ENCODE results near the gene COL1A1.
A peak's percentile ranks its signal among the peaks of the same experiment; 100 is the strongest.

COL1A1 gene

DNA sequence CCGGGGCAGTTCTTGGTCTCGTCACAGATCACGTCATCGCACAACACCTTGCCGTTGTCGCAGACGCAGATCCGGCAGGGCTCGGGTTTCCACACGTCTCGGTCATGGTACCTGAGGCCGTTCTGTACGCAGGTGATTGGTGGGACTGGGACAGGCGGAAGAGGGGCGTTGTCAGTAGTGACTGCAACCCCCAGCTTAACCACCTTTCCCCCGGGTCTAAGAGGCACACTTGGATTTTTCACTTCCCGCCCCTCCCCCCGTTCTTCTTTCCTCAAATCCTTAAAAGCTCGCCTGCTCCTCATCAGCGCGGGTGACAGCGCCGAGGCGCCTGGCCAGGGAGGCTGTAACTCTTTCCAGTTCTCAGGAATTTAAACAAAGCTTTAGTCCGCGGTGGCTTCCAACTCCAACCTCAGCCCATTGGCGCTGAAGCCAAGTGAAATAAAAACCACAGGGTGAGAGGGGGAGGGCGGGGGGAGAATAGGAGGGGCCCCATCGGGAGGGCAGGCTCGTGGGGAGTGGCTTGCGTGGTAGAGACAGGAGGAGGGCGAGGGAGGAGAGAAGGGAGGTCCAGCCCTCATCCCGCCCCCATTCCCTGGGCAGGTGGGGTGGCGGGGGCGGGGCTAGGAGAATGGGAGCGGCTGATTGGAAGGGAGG lies 1.5 kb downstream of the COL1A1 start:
- peak; percentile 74 for DNase-seq

DNA sequence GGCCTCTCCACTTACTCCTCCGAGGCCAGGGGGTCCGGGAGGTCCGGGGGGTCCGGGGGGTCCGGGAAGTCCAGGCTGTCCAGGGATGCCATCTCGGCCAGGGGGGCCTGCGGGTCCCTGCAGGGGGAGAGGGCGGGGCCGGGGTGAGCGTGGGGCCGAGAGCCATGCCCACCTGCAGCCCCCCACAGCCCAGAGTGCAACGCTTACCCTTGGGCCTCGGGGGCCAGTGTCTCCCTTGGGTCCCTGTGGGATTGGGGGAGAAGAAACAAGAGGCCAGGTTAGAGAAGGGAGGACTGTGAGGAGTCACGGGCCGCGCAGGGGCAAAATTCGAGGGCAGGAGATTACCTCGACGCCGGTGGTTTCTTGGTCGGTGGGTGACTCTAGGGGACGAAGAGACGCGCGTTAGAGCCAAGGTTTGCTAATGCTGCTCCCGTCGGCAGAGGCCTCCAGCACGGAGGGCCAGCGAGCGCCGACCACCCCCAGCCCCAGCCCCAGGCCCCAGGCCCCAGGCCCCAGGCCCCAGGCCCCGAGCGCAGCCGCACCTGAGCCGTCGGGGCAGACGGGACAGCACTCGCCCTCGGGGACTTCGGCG lies 2.1 kb downstream of the COL1A1 start:
- no peak for DNase-seq

DNA sequence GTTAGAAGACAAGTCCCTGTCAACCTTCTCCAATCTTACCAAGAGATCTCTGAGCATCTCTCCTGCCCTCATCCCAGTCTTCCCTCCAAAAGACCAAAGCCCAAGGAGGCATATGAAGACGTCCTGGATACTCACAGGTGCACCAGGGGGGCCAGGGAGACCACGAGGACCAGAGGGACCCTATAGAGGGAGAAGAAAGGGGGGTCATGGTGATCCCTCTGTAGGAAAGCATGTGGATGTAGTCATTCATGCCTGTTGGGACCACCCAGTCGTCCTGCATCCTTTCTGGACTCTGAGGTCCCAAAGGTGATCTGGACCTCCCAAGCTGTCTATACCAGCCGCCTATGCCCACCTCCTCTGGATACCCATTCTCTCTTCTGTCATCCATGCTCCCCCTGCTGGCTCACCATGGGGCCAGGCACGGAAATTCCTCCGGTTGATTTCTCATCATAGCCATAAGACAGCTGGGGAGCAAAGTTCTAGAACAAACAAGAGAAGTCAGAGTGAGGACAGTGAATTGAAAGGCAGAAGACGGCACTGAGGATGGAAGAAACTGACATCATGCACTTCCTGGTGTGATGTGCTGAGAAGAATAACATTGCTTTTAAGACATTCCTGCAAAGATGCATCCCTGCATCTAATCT lies 3.3 kb downstream of the COL1A1 start:
- peak; percentile 65 for DNase-seq

DNA sequence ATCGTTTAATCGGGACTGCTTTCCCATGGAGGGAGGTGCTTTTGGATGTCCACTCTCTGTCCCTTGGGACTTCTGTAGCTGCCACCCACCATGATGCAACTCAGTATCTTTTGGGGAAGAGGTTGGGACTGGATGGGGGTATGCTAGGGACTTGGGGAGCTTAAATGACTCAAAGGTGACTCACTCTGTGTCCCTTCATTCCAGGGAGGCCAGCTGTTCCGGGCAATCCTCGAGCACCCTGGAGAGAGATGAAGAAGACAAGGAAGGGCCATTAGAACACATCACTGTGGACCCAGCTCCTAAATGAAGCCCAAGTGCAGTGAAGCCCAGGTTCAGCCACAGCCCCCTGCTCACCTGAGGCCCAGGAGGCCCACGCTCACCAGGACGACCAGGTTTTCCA lies 4.6 kb downstream of the COL1A1 start:
- no peak for DNase-seq

DNA sequence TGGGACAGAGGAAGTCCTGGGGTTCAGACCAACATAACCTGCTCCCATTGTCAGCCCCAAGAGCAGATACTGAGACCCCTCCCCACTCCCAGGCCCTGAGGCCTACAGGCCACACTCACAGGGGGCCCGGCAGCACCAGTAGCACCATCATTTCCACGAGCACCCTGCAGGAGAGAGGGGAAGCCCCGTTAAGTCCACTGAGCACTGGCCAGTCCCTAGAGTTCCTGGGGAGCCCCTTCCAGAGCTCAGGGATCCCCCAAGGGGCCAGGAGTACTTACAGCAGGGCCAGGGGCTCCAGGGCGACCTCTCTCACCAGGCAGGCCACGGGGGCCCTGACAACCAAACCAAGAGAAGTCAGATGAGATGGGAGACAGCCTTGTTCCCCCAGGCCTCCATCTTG lies 5.4 kb downstream of the COL1A1 start:
- DNase-seq = no peak

DNA sequence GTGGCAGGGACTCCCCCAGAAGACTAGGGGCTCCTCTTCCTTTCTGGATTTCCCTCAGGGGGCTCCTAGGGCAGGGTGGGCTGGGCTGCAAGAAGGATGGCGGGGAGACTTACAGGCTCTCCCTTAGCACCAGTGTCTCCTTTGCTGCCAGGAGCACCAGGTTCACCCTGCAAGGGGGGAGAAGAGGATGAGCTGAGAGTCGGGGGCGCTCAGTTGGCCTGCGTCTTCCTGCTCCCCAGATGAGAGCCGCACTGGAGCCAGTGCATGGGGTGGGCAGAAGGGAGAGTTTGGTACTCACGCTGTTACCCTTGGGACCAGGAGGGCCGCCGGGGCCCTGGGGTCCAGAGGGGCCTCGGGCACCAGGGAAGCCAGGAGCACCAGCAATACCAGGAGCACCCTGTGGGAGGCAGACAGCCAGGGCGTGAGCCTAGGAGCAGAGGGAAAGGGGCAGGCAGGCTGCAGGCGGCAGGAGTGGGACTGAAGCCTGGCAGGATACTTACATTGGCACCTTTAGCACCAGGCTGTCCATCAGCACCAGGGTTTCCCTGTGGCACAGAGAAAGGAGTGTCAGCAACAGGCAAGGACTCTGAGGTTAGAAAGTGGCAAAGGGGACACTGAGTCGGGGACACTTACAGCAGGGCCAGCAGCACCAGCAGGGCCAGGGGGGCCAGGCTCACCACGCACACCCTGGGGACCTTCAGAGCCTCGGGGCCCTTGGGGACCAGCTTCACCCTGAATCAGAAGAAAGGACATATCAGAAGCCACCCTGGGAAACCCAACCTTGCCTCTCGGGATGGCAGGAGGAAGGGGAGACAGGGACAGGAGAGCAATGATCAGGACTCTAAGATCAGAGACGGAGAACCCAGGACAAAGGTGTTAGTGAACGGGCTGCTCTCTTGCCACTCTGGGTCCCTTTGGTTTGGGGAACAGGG lies 6.2 kb downstream of the COL1A1 start:
- DNase-seq = no peak

DNA sequence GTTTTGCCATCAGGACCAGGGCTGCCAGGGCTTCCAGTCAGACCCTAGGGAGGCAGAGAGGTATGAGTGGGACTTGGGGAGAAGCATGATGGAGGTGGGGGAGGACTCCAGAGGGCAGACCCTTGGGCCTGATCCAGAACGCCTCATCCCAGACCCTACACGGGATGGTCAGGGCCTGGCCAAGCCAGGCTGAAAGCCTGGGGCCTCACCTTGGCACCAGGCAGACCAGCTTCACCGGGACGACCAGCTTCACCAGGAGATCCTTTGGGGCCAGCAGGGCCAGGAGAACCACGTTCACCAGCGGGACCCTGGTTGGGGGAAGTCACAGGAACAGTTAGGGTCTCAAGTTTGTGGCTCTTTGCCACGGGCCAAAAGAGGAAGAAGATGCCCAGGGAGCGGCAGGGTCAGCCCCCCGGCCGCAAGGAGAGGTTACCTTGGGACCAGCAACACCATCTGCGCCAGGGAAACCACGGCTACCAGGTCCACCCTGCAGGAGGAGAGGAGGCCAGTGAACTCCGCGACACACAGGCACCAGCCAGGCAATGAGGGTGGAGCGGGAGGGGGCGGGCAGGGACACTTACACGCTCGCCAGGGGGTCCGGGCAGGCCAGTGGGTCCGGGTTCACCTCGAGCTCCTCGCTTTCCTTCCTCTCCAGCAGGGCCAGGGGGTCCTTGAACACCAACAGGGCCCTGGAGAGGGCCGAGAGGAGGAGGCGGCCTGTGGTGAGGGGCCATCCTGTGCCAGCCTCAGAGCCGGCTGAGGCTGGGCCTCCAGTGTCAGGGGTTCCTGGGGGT lies 7.1 kb downstream of the COL1A1 start:
- DNase-seq = no peak

DNA sequence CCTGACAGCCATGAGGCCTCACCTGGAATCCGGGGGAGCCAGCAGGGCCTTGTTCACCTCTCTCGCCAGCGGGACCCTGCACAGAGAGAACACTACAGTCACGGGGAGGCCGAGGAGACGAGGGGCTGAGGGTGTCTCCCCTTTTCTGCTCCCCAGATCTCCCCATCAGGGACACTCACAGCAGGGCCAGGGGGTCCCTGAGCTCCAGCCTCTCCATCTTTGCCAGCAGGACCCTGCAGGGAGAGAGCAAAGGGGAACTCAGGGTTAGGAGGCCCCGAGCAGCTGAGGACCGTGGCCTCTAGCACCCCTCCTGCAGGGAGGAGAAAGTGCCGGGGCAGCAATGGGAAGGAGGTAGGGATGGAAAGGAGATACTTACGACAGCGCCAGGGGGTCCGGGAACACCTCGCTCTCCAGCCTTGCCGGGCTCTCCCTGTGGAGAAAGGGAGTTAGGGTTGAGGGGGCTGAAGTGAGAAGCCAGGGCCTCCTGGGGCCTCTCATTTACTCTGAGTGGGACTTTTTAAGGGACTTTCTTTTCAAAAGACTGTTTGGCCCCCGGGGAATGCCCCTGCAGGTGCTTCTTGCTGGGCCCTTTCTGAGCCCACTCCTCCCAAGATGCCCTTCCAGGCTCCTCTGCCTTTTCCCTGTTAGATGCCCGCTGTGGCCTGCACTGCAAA lies 8.7 kb downstream of the COL1A1 start:
- DNase-seq = no peak

DNA sequence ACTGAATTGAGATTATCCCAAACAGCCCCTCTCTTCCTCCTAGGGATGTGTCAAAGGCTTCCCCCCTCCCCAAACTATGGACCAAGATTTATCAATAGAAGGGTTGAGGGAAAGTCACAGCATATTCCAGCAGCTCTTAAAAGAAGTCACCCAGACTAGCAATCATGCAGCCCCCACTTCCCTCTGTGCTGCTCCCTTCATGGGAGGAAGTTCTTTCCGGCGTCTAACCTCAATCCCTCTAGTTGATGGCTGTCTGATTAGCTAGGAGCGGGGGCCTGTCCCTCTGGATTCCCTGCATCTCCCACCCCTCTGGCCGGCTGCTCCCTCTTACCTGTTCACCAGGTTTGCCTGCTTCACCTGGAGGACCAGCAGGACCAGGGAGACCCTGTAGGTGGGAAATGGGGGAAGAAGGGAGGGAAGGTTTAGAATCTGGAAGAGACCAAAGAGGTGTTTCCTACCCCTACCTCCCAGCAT lies 9.2 kb downstream of the COL1A1 start:
- DNase-seq = no peak

DNA sequence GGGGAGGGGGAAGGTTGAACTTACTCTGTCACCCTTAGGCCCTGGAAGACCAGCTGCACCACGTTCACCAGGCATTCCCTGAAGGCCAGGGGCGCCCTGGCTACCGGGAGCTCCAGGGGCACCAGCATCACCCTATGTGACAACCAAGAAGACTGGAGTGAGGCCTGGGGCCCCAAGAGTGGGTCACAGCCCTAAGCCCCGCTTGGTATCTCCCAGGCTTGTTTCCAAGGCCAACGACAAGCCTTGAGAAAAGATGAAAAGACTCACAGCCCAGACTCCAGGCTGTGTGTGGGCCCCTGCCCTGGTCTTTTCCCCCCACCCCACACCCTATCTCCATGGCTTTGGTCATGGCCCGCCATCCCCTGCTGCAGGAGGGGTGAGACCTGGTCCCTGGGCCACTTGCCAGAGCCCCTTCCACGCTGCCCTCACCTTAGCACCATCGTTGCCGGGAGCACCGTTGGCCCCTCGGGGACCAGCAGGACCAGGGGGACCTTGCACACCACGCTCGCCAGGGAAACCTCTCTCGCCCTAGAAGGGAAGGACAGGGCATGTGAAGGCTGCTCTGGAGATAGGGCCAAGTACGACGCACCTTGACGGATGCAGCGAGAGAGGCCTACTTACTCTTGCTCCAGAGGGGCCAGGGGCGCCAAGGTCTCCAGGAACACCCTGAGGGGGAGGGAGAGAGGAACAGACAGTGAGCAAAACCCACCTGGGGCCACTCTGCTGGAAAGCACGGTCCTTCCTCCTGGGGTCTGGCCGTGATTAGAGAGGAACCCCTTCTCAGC lies 9.9 kb downstream of the COL1A1 start:
- no peak for DNase-seq

DNA sequence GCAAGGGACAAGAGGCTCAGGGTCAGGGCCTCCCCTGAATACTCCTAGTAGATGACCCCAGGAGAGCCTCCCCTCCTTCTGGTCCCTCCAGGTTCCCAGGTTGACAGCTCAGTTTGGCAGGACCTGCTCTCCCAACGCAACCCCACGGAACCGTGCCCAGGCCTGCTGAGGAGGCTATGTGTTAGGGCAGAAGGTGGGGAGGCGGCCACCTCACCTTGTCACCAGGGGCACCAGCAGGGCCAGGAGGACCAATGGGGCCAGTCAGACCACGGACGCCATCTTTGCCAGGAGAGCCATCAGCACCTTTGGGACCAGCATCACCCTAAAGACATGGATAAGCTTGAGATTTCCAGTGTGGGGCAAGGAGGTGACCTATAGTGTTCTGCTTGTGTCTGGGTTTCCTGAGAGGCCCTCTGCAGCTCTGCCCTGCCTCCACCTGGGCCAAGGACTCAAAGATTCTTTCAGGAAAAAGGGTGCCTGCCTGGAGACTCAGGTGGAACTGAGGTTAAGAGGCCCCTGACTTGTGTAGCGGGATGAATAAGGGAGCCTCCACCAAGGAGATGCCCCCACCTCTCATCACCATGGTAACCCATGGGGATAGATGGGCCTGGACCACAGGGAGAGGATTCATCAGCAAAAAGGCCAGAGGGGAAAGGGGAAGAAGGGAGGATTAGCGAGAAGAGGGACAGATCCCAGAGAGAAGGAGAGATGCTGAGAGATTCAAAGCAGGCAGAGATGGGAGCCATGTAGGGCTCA lies 10.7 kb downstream of the COL1A1 start:
- DNase-seq = no peak

DNA sequence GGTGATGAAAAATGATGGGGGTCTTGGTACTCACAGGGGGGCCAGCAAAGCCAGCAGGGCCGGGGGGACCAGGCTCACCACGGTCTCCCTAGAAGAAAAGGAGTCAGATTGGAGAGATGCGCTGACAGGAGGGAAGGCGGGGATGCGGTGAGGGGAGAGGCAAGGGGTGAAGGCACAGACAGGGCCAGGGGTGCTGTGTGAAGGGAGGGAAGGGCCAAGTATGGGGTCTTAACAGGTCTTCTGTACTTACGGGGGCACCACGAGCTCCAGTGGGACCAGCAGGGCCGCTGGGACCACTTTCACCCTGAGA lies 11.2 kb downstream of the COL1A1 start:
- no peak for DNase-seq

DNA sequence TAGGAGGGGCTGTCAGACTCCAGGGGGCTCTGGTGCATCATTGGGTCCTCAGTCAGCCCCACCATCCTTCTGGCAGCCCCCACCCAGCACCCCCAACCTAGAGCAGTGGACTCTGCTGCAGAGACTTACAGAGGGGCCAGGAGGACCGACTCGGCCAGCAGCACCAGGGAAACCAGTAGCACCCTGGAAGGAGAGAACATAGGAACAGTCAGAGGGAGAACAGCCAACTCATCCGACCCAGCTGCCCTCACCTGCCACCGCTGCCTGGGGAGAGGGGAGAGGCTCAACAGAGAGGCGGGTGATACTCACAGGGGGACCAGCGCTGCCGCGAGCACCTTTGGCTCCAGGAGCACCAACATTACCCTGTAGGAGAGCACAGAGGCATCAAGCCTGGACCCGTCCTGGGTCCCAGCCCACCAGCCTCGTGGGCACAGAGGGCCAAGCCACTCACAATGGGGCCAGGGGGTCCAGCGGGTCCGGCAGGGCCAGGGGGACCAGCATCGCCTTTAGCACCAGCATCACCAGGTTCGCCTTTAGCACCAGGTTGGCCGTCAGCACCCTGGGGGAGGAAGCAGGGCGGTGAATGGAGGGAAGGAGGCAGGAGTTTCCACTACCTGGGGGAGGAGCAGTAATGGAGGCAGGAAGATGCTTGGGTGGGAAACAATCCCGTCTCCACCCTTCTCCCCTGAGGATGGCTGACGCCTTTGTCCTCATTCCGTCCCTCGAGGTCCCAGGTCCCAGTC lies 11.7 kb downstream of the COL1A1 start:
- DNase-seq = no peak

DNA sequence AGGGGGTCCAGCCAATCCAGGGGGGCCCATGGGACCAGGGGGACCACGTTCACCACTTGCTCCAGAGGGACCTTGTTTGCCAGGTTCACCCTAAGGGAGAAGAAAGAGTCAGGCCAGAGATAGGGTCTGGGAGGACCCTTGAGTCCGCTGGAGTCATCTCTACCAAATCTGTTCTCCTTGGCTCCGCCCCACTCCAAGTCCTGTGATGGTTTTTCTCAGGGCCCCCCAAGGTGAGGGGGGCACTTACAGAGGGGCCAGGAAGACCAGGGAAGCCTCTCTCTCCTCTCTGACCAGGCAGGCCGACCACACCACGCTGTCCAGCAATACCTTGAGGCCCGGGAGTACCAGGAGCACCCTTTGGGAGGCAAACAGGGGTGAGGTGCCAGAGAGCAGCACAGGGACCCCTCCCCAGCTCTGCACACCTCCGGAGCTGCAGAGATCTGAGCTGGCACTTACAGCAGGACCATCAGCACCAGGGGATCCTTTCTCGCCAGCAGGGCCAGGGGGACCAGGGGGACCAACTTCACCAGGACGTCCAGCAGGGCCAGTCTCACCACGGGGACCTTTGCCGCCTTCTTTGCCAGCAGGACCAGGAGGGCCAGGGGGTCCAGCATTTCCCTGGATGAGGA lies 12.4 kb downstream of the COL1A1 start:
- no peak for DNase-seq

DNA sequence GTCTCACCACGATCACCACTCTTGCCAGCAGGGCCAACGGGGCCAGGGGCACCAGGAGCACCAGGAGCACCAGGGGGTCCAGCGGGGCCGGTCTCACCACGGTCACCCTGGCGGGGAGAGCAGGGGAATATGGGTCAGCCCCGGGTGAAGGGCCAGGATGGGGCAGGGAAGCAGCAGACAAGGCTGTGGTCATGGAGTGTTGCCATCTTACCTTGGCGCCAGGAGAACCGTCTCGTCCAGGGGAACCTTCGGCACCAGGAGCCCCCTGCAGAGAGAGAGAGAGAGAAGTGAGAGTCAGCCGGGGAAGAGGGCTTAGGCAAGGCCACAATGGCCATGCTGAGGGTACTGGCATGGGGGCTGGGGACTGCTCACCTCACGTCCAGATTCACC lies 12.9 kb downstream of the COL1A1 start:
- no peak for DNase-seq

DNA sequence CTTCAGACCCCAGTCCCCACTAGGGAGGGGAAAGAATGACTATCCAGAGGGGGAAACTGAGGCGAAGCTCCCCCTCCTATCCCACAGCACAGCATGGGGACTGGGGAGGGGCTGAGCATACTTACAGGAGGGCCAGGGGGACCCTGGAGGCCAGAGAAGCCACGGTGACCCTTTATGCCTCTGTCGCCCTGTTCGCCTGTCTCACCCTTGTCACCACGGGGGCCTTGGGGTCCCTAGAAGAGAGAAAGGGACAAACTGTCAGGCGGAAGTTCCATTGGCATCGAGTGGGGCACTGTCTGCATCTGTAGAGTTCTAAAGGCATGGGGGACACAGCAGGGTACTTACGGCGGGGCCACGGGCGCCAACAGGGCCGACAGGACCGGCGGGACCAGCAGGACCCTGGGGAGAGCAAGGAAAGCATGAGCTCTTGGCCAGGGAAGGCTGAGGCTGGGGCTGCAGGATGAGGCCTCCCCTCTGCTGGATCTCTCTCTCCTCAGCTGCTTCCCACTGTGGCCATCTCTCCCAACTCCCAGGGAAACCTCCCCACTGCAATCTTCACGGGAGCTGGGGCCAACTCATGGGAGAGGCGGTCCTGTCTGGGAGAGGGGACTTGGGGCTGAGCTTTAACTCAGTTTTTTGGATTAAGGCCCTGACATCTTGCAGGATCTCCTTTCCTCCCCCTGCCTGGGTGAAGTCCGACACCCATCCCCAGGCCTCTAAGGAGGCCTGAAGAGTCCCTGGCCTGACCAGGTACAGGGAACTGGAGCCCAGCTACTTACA lies 13.5 kb downstream of the COL1A1 start:
- no peak for DNase-seq

DNA sequence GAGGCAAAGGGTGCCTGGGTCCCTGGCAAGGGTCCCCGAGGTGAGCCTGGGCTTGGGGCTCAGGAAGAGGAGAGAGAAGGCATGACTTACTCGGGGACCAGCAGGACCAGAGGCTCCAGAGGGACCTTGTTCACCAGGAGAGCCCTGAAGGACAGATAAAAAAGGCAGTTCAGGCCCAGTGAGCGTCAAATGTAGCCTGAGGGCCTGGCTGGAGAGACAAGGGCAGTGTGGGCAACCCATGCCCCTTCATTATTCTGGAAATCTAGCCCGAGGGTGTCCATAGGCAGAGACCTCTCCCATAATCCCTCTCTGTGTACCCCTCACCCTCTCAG lies 14.1 kb downstream of the COL1A1 start:
- DNase-seq = no peak

DNA sequence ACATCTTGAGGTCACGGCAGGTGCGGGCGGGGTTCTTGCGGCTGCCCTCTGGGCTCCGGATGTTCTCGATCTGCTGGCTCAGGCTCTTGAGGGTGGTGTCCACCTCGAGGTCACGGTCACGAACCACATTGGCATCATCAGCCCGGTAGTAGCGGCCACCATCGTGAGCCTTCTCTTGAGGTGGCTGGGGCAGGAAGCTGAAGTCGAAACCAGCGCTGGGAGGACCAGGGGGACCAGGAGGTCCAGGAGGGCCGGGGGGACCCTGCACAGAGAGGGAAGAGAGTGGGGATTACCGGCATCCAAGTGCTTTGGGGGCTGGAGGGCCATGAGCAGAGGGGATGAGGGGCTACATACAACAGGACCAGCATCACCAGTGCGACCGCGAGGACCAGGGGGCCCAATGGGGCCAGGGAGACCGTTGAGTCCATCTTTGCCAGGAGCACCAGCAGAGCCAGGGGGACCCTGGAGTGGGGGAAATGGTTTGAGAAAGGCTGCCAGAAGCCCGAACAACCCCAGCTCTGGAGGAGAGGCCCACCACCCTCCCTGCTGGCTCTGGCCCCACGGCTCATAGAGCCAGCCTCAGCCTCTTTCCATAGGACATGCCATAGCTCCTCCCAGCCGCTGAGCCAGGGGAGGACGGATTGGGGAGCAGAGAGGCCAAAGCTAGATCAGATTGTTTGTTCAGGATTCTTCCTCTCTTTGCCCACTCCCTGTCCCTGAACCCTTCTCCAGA lies 14.6 kb downstream of the COL1A1 start:
- no peak for DNase-seq
